ENCODE results near the gene GOLPH3L.
A peak's percentile ranks its signal among the peaks of the same experiment; 100 is the strongest.
"Not testable (repeated sequence)": the region's sequence is repeated elsewhere in the genome, so short reads cannot be mapped to it uniquely, and the experiment has no call there.

GOLPH3L gene

GRCh38 chr1:150657064-150657463 lies 39.9 kb downstream of the GOLPH3L start:
- not testable (repeated sequence) for DNase-seq (ENCODE audit: low spot score)

- DNase-seq (ENCODE audit: low spot score): not testable (repeated sequence)
Measured at GRCh38 chr1:150654635-150655034, 42.3 kb downstream of the GOLPH3L start.

GRCh38 chr1:150650193-150650592 lies 46.8 kb downstream of the GOLPH3L start:
- DNase-seq (ENCODE audit: low spot score): no peak

GRCh38 chr1:150649441-150650075 lies 47.4 kb downstream of the GOLPH3L start:
- DNase-seq (ENCODE audit: low spot score): no peak

GRCh38 chr1:150642296-150642695 lies 54.7 kb downstream of the GOLPH3L start:
- DNase-seq (ENCODE audit: low spot score): no peak

GRCh38 chr1:150641126-150641815 lies 55.7 kb downstream of the GOLPH3L start:
- DNase-seq (ENCODE audit: low spot score): not testable (repeated sequence)

- not testable (repeated sequence) for DNase-seq (ENCODE audit: low spot score)
Measured at GRCh38 chr1:150638430-150638829, 58.5 kb downstream of the GOLPH3L start.

GRCh38 chr1:150634839-150635622 lies 61.9 kb downstream of the GOLPH3L start:
- not testable (repeated sequence) for DNase-seq (ENCODE audit: low spot score)

GRCh38 chr1:150629115-150629928 lies 67.6 kb downstream of the GOLPH3L start, which contains the start of gene ENSA:
Gene ENSA, minus strand, starts transcription at chr1:150629612. Its CDS starts 142 bp downstream, at chr1:150629470.
- peak; percentile 100 for DNase-seq (ENCODE audit: low spot score)

GRCh38 chr1:150628766-150629114 lies 68.2 kb downstream of the GOLPH3L start:
- DNase-seq (ENCODE audit: low spot score): no peak

GRCh38 chr1:150627826-150628410 lies 69.0 kb downstream of the GOLPH3L start:
- DNase-seq (ENCODE audit: low spot score): no peak

GRCh38 chr1:150626150-150626549 lies 70.8 kb downstream of the GOLPH3L start:
- no peak for DNase-seq (ENCODE audit: low spot score)

GRCh38 chr1:150624546-150624945 lies 72.4 kb downstream of the GOLPH3L start:
- not testable (repeated sequence) for DNase-seq (ENCODE audit: low spot score)

- not testable (repeated sequence) for DNase-seq (ENCODE audit: low spot score)
Measured at GRCh38 chr1:150624134-150624533, 72.8 kb downstream of the GOLPH3L start.

GRCh38 chr1:150622303-150622975 lies 74.5 kb downstream of the GOLPH3L start:
- no peak for DNase-seq (ENCODE audit: low spot score)

- DNase-seq (ENCODE audit: low spot score): peak; percentile 56
Measured at GRCh38 chr1:150621497-150622302, 75.3 kb downstream of the GOLPH3L start.

- DNase-seq (ENCODE audit: low spot score): no peak
Measured at GRCh38 chr1:150620919-150621318, 76.0 kb downstream of the GOLPH3L start.

GRCh38 chr1:150619576-150620509 lies 77.1 kb downstream of the GOLPH3L start:
- no peak for DNase-seq (ENCODE audit: low spot score)

Measured in cerebellar cortex (tissue), 1 donor.